Middle frontal gyrus (tissue), 1 donor: ENCODE results near the gene KCNQ5.

Experiments used
- DNase-seq: peaks from one replicate; pipeline ENCODE4 v3.0.0-alpha.2; 2015; ENCODE audit warnings: low spot score; ENCODE audit errors: extremely low spot score

The KCNQ5 gene

GRCh38 chr6:73047801-73048200 lies 425.9 kb downstream of the KCNQ5 start:
- DNase-seq = no peak

GRCh38 chr6:73049971-73050594 lies 428.2 kb downstream of the KCNQ5 start:
- no peak for DNase-seq

- no peak for DNase-seq
Observed at GRCh38 chr6:73050706-73051105, 428.8 kb downstream of the KCNQ5 start.

- DNase-seq = no peak
Observed at GRCh38 chr6:73051147-73051546, 429.3 kb downstream of the KCNQ5 start.

- DNase-seq = no peak
Observed at GRCh38 chr6:73054958-73055357, 433.1 kb downstream of the KCNQ5 start.

GRCh38 chr6:73058736-73059135 lies 436.9 kb downstream of the KCNQ5 start:
- no peak for DNase-seq

GRCh38 chr6:73062130-73062529 lies 440.3 kb downstream of the KCNQ5 start:
- no peak for DNase-seq

- no peak for DNase-seq
Observed at GRCh38 chr6:73062837-73063236, 441.0 kb downstream of the KCNQ5 start.

- no peak for DNase-seq
Observed at GRCh38 chr6:73064266-73064665, 442.4 kb downstream of the KCNQ5 start.

GRCh38 chr6:73073238-73073637 lies 451.4 kb downstream of the KCNQ5 start:
- no peak for DNase-seq

- no peak for DNase-seq
Observed at GRCh38 chr6:73074175-73074574, 452.3 kb downstream of the KCNQ5 start.

- no peak for DNase-seq
Observed at GRCh38 chr6:73076211-73076954, 454.5 kb downstream of the KCNQ5 start.

GRCh38 chr6:73078333-73078862 lies 456.5 kb downstream of the KCNQ5 start:
- no peak for DNase-seq

- no peak for DNase-seq
Observed at GRCh38 chr6:73078908-73079610, 457.2 kb downstream of the KCNQ5 start.

GRCh38 chr6:73079611-73079955 lies 457.7 kb downstream of the KCNQ5 start:
- DNase-seq = no peak

GRCh38 chr6:73079978-73080377 lies 458.1 kb downstream of the KCNQ5 start:
- DNase-seq = no peak

- DNase-seq = no peak
Observed at GRCh38 chr6:73081955-73082354, 460.1 kb downstream of the KCNQ5 start.

GRCh38 chr6:73083886-73084285 lies 462.0 kb downstream of the KCNQ5 start:
- DNase-seq = no peak

- no peak for DNase-seq
Observed at GRCh38 chr6:73085443-73085871, 463.6 kb downstream of the KCNQ5 start.

GRCh38 chr6:73086726-73087125 lies 464.9 kb downstream of the KCNQ5 start:
- DNase-seq = no peak

GRCh38 chr6:73088138-73088813 lies 466.4 kb downstream of the KCNQ5 start:
- no peak for DNase-seq

- no peak for DNase-seq
Observed at GRCh38 chr6:73104921-73105320, 483.1 kb downstream of the KCNQ5 start.
